GM06990 (cell line): Measurements from ENCODE around the gene SPIB.
A peak's percentile ranks its signal among the peaks of the same experiment; 100 is the strongest.

Experiments
- DNase-seq: peaks from one replicate; pipeline ENCODE4 v3.0.0-alpha.2; 2011; ENCODE audit not compliant: insufficient read length; ENCODE audit errors: extremely low read depth
- H3K27me3 ChIP-seq: replicated peaks from 2 replicates; pipeline ENCODE4 v1.6.0; 2011; ENCODE audit warnings: low read length; ENCODE audit not compliant: control insufficient read depth, insufficient read depth
- H3K36me3 ChIP-seq: 2 replicates; pipeline ENCODE4 v1.5.1; 2011; ENCODE audit warnings: low read length; ENCODE audit not compliant: control insufficient read depth, insufficient read depth
- H3K4me3 ChIP-seq: replicated peaks from 2 replicates; pipeline ENCODE4 v1.5.1; 2011; ENCODE audit warnings: low read depth, mild to moderate bottlenecking, control low read depth, low read length
- CTCF ChIP-seq: IDR thresholded peaks from 2 replicates; pipeline ENCODE4 v1.5.1; 2011; ENCODE audit warnings: low read length, control low read depth, mild to moderate bottlenecking, inconsistent platforms; ENCODE audit not compliant: insufficient read depth, poor library complexity, severe bottlenecking

Gene SPIB

GRCh38 chr19:50425581-50425980, 6.8 kb downstream of the SPIB start:
- H3K4me3 ChIP-seq, result no peak overlapping the region
- TF ChIP-seq CTCF, result no peak
- peaks cover 6% of the 10 kb centered on the region for H3K36me3 ChIP-seq
- no peaks in the 10 kb centered on the region for H3K27me3 ChIP-seq
- DNase-seq, result no peak

- Histone ChIP-seq H3K4me3 (no peak overlapping the region), H3K36me3 (peaks cover 3% of the 10 kb centered on the region), H3K27me3 (no peaks in the 10 kb centered on the region)
- no peak for TF ChIP-seq CTCF
- no peak for DNase-seq
Measured at GRCh38 chr19:50427318-50427925, 8.7 kb downstream of the SPIB start.

- Histone ChIP-seq H3K36me3 (peaks cover 2% of the 10 kb centered on the region; the same call in 1 of the 2 replicates), H3K4me3 (no peak overlapping the region), H3K27me3 (no peaks in the 10 kb centered on the region)
- no peak for TF ChIP-seq CTCF
- DNase-seq, result peak; percentile 81
Measured at GRCh38 chr19:50427997-50428425, 9.3 kb downstream of the SPIB start.

- DNase-seq, result no peak
- Histone ChIP-seq H3K4me3 (no peak overlapping the region), H3K36me3 (no peaks in the 10 kb centered on the region), H3K27me3 (no peaks in the 10 kb centered on the region)
- no peak for TF ChIP-seq CTCF
Measured at GRCh38 chr19:50428772-50429463, 10.2 kb downstream of the SPIB start.

- DNase-seq, result peak; percentile 51
- TF ChIP-seq CTCF, result no peak
- H3K4me3 ChIP-seq, result peak overlapping the region; percentile 56
- no peaks in the 10 kb centered on the region for H3K27me3 ChIP-seq
- H3K36me3 ChIP-seq, result no peaks in the 10 kb centered on the region
Measured at GRCh38 chr19:50430888-50431342, 12.2 kb downstream of the SPIB start.
